Measurements from ENCODE around the gene MTF1. TPM values are rescaled to one million over a fixed set of nuclear protein-coding genes. Genes with fewer than 3 reads are reported as not detected.
"Not testable (repeated sequence)": the region's sequence is repeated elsewhere in the genome, so short reads cannot be mapped to it uniquely, and the experiment has no call there.

The MTF1 gene
- total RNA-seq, 1 experiment from 2014 or later = 5.1 TPM

- H3K36me3 ChIP-seq (ENCODE audit: insufficient read depth, low read length) = peaks cover 11% of the 10 kb centered on the region
- H4K20me1 ChIP-seq (ENCODE audit: insufficient read depth, low read depth, low read length) = no peaks in the 10 kb centered on the region
- H3K27me3 ChIP-seq (ENCODE audit: low read length) = no peaks in the 10 kb centered on the region
- H2AFZ ChIP-seq (ENCODE audit: low read length) = no peak overlapping the region
- H3K27ac ChIP-seq (ENCODE audit: low read length) = no peak overlapping the region
- no peak for DNase-seq
- peaks cover 6% of the 10 kb centered on the region for H3K9me3 ChIP-seq (ENCODE audit: low read length)
- no peak overlapping the region for H3K9ac ChIP-seq (ENCODE audit: low read length)
- H3K4me2 ChIP-seq (ENCODE audit: low read depth, low read length, poor library complexity, severe bottlenecking) = no peak overlapping the region
- H3K9me2 ChIP-seq (replicated peaks; ENCODE audit: insufficient read depth, low read length) = no peaks in the 10 kb centered on the region
- H3K4me3 ChIP-seq (ENCODE audit: low read length) = no peak overlapping the region
- no peaks in the 10 kb centered on the region for H3K4me1 ChIP-seq (ENCODE audit: low read length)
- peaks cover 53% of the 10 kb centered on the region for H3K79me2 ChIP-seq (ENCODE audit: low read length)
Observed at GRCh38 chr1:37901191-37901892, 42.0 kb upstream of the MTF1 start.

- H3K36me3 ChIP-seq (ENCODE audit: insufficient read depth, low read length); H3K9ac ChIP-seq (ENCODE audit: low read length); H3K9me2 ChIP-seq (replicated peaks; ENCODE audit: insufficient read depth, low read length); H3K27me3 ChIP-seq (ENCODE audit: low read length); DNase-seq; H3K4me3 ChIP-seq (ENCODE audit: low read length); H2AFZ ChIP-seq (ENCODE audit: low read length); H4K20me1 ChIP-seq (ENCODE audit: insufficient read depth, low read depth, low read length); H3K4me2 ChIP-seq (ENCODE audit: low read depth, low read length, poor library complexity, severe bottlenecking); H3K27ac ChIP-seq (ENCODE audit: low read length); H3K9me3 ChIP-seq (ENCODE audit: low read length): not testable (repeated sequence)
- Histone ChIP-seq H3K79me2 (ENCODE audit: low read length) (peaks cover 48% of the 10 kb centered on the region), H3K4me1 (ENCODE audit: low read length) (peaks cover 19% of the 10 kb centered on the region)
Observed at GRCh38 chr1:37897563-37897962, 38.2 kb upstream of the MTF1 start.

GRCh38 chr1:37893673-37894072, 34.3 kb upstream of the MTF1 start:
- peak; percentile 57 for DNase-seq
- peak overlapping the region; percentile 48 for H3K27ac ChIP-seq (ENCODE audit: low read length)
- H3K27me3 ChIP-seq (ENCODE audit: low read length) = no peaks in the 10 kb centered on the region

GRCh38 chr1:37892151-37893047, 33.0 kb upstream of the MTF1 start:
- no peak overlapping the region for H3K4me2 ChIP-seq (ENCODE audit: low read depth, low read length, poor library complexity, severe bottlenecking)
- H4K20me1 ChIP-seq (ENCODE audit: insufficient read depth, low read depth, low read length) = no peaks in the 10 kb centered on the region
- H3K4me1 ChIP-seq (ENCODE audit: low read length) = peaks cover 19% of the 10 kb centered on the region
- no peak overlapping the region for H2AFZ ChIP-seq (ENCODE audit: low read length)
- no peak for DNase-seq
- H3K9me3 ChIP-seq (ENCODE audit: low read length) = no peaks in the 10 kb centered on the region
- H3K79me2 ChIP-seq (ENCODE audit: low read length) = peaks cover 28% of the 10 kb centered on the region
- H3K36me3 ChIP-seq (ENCODE audit: insufficient read depth, low read length) = peaks cover 14% of the 10 kb centered on the region; the same call in 1 of the 2 replicates
- H3K9me2 ChIP-seq (replicated peaks; ENCODE audit: insufficient read depth, low read length) = no peaks in the 10 kb centered on the region
- H3K27ac ChIP-seq (ENCODE audit: low read length) = no peak overlapping the region
- H3K4me3 ChIP-seq (ENCODE audit: low read length) = no peak overlapping the region
- H3K27me3 ChIP-seq (ENCODE audit: low read length) = no peaks in the 10 kb centered on the region
- no peak overlapping the region for H3K9ac ChIP-seq (ENCODE audit: low read length)

More at GRCh38 chr1:37893673-37894072, 34.3 kb upstream of the MTF1 start:
- no peaks in the 10 kb centered on the region for H3K9me3 ChIP-seq (ENCODE audit: low read length)
- H3K4me3 ChIP-seq (ENCODE audit: low read length) = no peak overlapping the region
- peaks cover 19% of the 10 kb centered on the region for H3K4me1 ChIP-seq (ENCODE audit: low read length)
- H3K9me2 ChIP-seq (replicated peaks; ENCODE audit: insufficient read depth, low read length) = no peaks in the 10 kb centered on the region
- H4K20me1 ChIP-seq (ENCODE audit: insufficient read depth, low read depth, low read length) = no peaks in the 10 kb centered on the region
- peaks cover 37% of the 10 kb centered on the region for H3K79me2 ChIP-seq (ENCODE audit: low read length)
- no peak overlapping the region for H2AFZ ChIP-seq (ENCODE audit: low read length)
- H3K9ac ChIP-seq (ENCODE audit: low read length) = no peak overlapping the region
- peaks cover 2% of the 10 kb centered on the region; the same call in 1 of the 2 replicates for H3K36me3 ChIP-seq (ENCODE audit: insufficient read depth, low read length)
- H3K4me2 ChIP-seq (ENCODE audit: low read depth, low read length, poor library complexity, severe bottlenecking) = peak overlapping the region; percentile 1

- Histone ChIP-seq H3K27ac (ENCODE audit: low read length) (no peak overlapping the region), H3K9me3 (ENCODE audit: low read length) (no peaks in the 10 kb centered on the region)
Observed at GRCh38 chr1:37890378-37891014, 31.1 kb upstream of the MTF1 start.

GRCh38 chr1:37888022-37888700, 28.8 kb upstream of the MTF1 start:
- Histone ChIP-seq H3K27ac (ENCODE audit: low read length) (no peak overlapping the region), H3K4me2 (ENCODE audit: low read depth, low read length, poor library complexity, severe bottlenecking) (no peak overlapping the region), H4K20me1 (ENCODE audit: insufficient read depth, low read depth, low read length) (no peaks in the 10 kb centered on the region), H3K9ac (ENCODE audit: low read length) (no peak overlapping the region), H3K27me3 (ENCODE audit: low read length) (no peaks in the 10 kb centered on the region), H3K4me3 (ENCODE audit: low read length) (no peak overlapping the region), H3K4me1 (ENCODE audit: low read length) (no peaks in the 10 kb centered on the region), H3K36me3 (ENCODE audit: insufficient read depth, low read length) (peaks cover 31% of the 10 kb centered on the region; the same call in 1 of the 2 replicates), H3K79me2 (ENCODE audit: low read length) (peaks cover 12% of the 10 kb centered on the region), H3K9me3 (ENCODE audit: low read length) (no peaks in the 10 kb centered on the region), H3K9me2 (replicated peaks; ENCODE audit: insufficient read depth, low read length) (no peaks in the 10 kb centered on the region), H2AFZ (ENCODE audit: low read length) (no peak overlapping the region)
- DNase-seq = no peak

More at GRCh38 chr1:37890378-37891014, 31.1 kb upstream of the MTF1 start:
- DNase-seq = peak; percentile 83
- Histone ChIP-seq H2AFZ (ENCODE audit: low read length) (no peak overlapping the region), H3K4me3 (ENCODE audit: low read length) (no peak overlapping the region), H3K27me3 (ENCODE audit: low read length) (no peaks in the 10 kb centered on the region), H3K79me2 (ENCODE audit: low read length) (peaks cover 28% of the 10 kb centered on the region), H3K36me3 (ENCODE audit: insufficient read depth, low read length) (peaks cover 24% of the 10 kb centered on the region; the same call in 1 of the 2 replicates), H3K9ac (ENCODE audit: low read length) (no peak overlapping the region), H3K4me2 (ENCODE audit: low read depth, low read length, poor library complexity, severe bottlenecking) (no peak overlapping the region), H3K9me2 (replicated peaks; ENCODE audit: insufficient read depth, low read length) (no peaks in the 10 kb centered on the region), H4K20me1 (ENCODE audit: insufficient read depth, low read depth, low read length) (no peaks in the 10 kb centered on the region), H3K4me1 (ENCODE audit: low read length) (peaks cover 19% of the 10 kb centered on the region)

- Histone ChIP-seq H3K4me2 (ENCODE audit: low read depth, low read length, poor library complexity, severe bottlenecking) (no peak overlapping the region), H4K20me1 (ENCODE audit: insufficient read depth, low read depth, low read length) (no peaks in the 10 kb centered on the region), H3K4me3 (ENCODE audit: low read length) (no peak overlapping the region), H3K9me3 (ENCODE audit: low read length) (no peaks in the 10 kb centered on the region), H3K9me2 (replicated peaks; ENCODE audit: insufficient read depth, low read length) (no peaks in the 10 kb centered on the region), H3K4me1 (ENCODE audit: low read length) (no peaks in the 10 kb centered on the region), H3K79me2 (ENCODE audit: low read length) (no peaks in the 10 kb centered on the region), H3K27me3 (ENCODE audit: low read length) (no peaks in the 10 kb centered on the region), H3K36me3 (ENCODE audit: insufficient read depth, low read length) (peaks cover 45% of the 10 kb centered on the region; the same call in 1 of the 2 replicates), H3K27ac (ENCODE audit: low read length) (no peak overlapping the region), H2AFZ (ENCODE audit: low read length) (no peak overlapping the region), H3K9ac (ENCODE audit: low read length) (no peak overlapping the region)
- DNase-seq = no peak
Observed at GRCh38 chr1:37884145-37884544, 24.8 kb upstream of the MTF1 start.

Data from Karpas-422 (cell line).